Epithelial cell of esophagus (primary cell): ENCODE results near the gene SLC28A3.

Source experiments
- DNase-seq: peaks from one replicate; pipeline ENCODE4 v3.0.0; 2010; ENCODE audit warnings: low read depth
- H3K4me3 ChIP-seq: 2 replicates; pipeline ENCODE4 v1.5.1; 2011; ENCODE audit warnings: mild to moderate bottlenecking, low read length, control low read depth
- TF ChIP-seq, protein P1 (sequence below): IDR thresholded peaks from 2 replicates; pipeline ENCODE4 v1.5.1; 2011; ENCODE audit warnings: low read depth, mild to moderate bottlenecking, low read length, control low read depth, inconsistent platforms; ENCODE audit not compliant: insufficient read depth; ENCODE audit errors: missing control alignments

Gene SLC28A3

DNA sequence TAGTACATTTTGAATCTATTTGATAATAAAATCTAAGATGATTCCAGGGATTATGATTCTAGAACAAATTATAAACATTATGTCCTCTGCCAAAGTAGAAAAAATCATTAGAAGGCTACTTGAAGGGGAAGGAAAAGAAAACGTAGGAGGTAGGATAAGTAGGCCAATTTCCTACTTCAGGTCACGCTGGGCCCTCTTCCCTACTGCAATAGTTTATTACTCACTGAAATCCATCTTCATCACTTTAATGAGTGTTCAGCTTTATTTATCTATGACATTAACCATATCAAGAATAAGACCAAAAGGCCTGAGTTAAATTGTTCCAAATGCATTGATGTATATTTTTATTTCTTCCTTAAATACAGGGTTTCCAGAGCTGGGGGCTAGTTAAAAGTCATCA, 21.6 kb downstream of the SLC28A3 start:
- H3K4me3 ChIP-seq: no peak overlapping the region
- TF ChIP-seq, protein P1, sequence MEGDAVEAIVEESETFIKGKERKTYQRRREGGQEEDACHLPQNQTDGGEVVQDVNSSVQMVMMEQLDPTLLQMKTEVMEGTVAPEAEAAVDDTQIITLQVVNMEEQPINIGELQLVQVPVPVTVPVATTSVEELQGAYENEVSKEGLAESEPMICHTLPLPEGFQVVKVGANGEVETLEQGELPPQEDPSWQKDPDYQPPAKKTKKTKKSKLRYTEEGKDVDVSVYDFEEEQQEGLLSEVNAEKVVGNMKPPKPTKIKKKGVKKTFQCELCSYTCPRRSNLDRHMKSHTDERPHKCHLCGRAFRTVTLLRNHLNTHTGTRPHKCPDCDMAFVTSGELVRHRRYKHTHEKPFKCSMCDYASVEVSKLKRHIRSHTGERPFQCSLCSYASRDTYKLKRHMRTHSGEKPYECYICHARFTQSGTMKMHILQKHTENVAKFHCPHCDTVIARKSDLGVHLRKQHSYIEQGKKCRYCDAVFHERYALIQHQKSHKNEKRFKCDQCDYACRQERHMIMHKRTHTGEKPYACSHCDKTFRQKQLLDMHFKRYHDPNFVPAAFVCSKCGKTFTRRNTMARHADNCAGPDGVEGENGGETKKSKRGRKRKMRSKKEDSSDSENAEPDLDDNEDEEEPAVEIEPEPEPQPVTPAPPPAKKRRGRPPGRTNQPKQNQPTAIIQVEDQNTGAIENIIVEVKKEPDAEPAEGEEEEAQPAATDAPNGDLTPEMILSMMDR: no peak
- DNase-seq: no peak

DNA sequence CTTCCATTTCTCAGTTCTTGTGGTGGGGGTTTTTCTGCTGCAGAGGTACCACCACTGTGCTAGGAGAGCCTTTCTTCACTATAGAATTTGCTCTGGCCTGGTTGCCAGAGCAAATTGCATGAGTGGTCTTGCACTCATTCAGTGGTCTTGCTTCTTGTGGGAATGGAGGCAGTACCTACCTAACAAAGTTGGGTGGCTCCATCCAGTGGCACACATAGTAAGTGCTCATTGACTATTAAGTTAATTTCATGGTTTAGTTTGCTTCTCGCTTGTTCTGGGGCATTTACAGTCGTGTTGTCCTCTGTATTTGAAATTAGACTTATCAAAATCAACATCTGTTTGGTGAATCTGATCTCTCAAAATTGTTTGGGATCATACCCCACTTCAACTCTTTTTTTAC, 23.0 kb downstream of the SLC28A3 start:
- H3K4me3 ChIP-seq: no peak overlapping the region
- DNase-seq: no peak
- TF ChIP-seq, protein P1: no peak

DNA sequence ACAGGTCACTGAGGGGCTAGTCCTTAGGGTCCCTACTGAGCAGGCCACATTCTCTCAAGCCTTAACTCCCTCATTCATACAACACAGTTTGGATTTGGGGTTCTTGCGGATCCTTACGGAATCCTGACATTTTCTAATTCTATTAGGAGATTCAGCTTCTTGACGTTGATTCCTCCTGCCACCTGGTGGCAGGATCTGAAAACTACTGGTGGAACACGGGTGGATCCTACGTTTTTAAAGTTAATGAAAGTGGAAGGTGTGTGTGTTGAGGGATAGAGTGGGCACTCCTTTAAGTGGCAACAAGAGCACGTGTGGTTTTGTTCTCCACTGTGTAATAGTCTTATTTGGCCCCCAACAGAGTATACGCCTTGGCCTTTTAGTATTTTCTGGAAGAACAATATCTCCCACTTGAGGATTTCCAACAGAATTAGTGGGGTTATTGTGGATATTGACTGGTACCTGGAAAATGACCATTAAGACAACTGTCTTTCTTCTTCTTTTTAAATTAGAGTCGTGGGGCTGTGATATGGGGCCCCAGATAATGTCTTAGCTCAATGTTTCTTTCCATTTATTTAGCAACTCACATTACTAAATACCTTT, 25.2 kb downstream of the SLC28A3 start:
- DNase-seq: peak; percentile 73
- TF ChIP-seq, protein P1: peak; percentile 80
- H3K4me3 ChIP-seq: no peak overlapping the region

DNA sequence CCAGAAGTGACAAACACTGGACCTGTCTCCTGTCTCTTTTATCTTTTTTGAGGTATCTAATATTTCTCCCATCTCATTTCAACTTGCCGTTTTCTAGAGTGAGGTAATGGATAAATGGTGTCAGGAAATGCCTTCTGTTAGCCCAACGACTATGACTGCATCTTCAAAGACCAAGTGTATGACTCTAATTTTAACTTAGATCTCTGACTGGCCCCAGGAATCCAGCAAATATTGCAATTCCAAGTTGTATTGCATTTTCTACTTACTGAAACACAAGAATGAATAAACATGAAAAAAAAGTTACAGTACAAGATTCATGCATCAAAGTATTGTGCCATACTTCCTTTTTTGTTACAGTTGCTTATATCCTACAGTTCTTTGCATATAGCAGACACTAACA, 26.3 kb downstream of the SLC28A3 start:
- H3K4me3 ChIP-seq: no peak overlapping the region
- TF ChIP-seq, protein P1: no peak
- no peak for DNase-seq

DNA sequence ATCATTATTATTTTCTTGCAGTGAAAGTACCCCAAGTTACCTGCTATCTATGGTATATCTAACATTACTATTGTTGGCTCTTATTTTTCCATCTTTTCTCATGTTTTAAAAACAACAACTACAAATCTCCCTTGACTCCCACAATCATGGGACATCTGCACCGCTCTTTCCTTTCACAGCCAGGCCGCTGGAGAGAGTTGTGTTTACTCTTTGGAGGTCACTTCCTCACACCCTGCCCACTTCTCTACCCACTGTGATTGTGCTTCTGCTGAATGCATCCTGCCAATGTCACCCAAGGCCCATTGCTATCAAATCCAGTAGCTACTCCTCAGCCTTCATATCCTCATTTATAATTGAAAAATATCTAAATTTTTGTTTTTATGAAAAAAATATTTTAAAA, 29.7 kb downstream of the SLC28A3 start:
- DNase-seq: no peak
- TF ChIP-seq, protein P1: no peak
- no peak overlapping the region for H3K4me3 ChIP-seq

DNA sequence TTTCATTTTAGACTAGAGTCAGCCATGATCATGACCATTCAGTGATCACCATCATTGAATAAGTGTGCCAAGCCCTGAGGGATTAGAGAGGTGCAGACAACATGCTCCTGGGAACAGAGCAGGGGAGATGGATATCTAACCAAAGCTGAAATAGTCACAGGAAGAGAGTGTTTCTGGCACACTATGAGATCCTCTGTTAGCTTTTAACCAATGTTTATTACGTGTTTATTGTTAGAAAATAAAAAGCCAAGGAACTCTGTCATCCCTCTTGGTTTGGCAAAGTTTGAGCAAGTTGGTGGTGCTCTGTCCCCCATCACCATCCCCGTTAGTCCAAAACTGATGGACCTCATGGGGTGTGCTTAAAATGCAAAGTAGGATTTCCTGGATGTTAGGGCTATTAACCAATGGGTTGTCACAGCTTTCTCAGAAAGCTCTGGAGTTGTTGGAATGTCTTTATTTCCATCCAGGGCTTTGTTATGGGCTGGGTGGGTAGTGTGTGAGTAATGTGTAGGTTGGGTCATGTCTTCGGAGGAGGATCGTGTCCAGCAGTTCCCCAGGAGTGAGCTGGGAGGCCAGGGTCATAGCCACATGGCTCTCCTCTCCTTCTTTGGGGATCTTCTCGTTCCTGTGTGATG, 34.9 kb downstream of the SLC28A3 start:
- DNase-seq: no peak
- H3K4me3 ChIP-seq: no peak overlapping the region
- TF ChIP-seq, protein P1: no peak

DNA sequence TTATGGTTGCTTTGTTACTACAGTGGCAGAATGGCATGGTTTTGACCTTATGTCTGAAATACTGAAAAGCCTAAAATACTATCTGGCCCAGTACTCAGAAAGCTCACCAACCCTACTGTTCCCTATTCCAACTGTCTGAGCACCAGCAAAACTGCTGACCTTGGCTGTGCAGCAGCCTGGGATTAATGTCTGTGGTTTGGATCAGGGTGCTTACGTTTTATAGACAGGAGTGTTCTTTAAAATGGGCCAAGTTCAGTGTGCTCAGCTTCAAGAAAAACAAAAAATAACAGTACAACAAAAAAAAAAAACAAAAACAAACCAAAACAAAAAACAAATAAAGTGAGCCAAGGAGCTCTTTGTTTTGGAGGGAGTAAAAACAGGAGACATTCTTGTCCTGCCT, 36.4 kb downstream of the SLC28A3 start:
- no peak overlapping the region for H3K4me3 ChIP-seq
- TF ChIP-seq, protein P1: no peak
- no peak for DNase-seq
